CD4-positive, CD25-positive, alpha-beta regulatory T cell (primary cell): ENCODE data around the gene CLTCL1. TPM values are rescaled to one million over a fixed set of nuclear protein-coding genes. Genes with fewer than 3 reads are reported as not detected.
"Not testable (repeated sequence)": the region's sequence is repeated elsewhere in the genome, so short reads cannot be mapped to it uniquely, and the experiment has no call there.

ENCODE experiments used
- ATAC-seq, 2 donors: fragments of 150-1000 bp; cut with Tn5 transposase; one replicate each; pipeline ENCODE4 v1.10.0; 2021; ENCODE audit warnings: low read depth in 2 of 2, moderate number of reproducible peaks in 2 of 2, moderate library complexity in 1 of 2
- DNase-seq, 3 donors: peaks; one replicate each; pipeline versions ENCODE4 v3.0.0 to v3.0.0-alpha.2; 2012 to 2022; ENCODE audit warnings: mixed read lengths in 1 of 3
- H3K27ac ChIP-seq: one replicate; pipeline ENCODE4 v1.7.0; 2013; ENCODE audit warnings: mild to moderate bottlenecking, low read length; ENCODE audit not compliant: insufficient read depth, poor library complexity, severe bottlenecking
- H3K27me3 ChIP-seq: one replicate; pipeline ENCODE4 v1.7.0; 2013; ENCODE audit warnings: low read length; ENCODE audit not compliant: control insufficient read depth, insufficient read depth
- H3K36me3 ChIP-seq: one replicate; pipeline ENCODE4 v1.7.0; 2013; ENCODE audit warnings: mild to moderate bottlenecking, low read length, moderate library complexity; ENCODE audit not compliant: control insufficient read depth, insufficient read depth
- H3K4me1 ChIP-seq: 2 replicates; pipeline ENCODE4 v1.7.0; 2013; ENCODE audit warnings: mild to moderate bottlenecking, low read length; ENCODE audit not compliant: insufficient read depth, control insufficient read depth, poor library complexity, severe bottlenecking
- H3K4me3 ChIP-seq: one replicate; pipeline ENCODE4 v1.7.0; 2013; ENCODE audit warnings: low read depth, mild to moderate bottlenecking, low read length, moderate library complexity
- H3K9me3 ChIP-seq, 2 experiments: 1 replicate in 1 of 2; 2 replicates in 1 of 2; pipeline ENCODE4 v1.7.0; 2013; ENCODE audit warnings: low read length in 2 of 2, mild to moderate bottlenecking in 1 of 2, moderate library complexity in 1 of 2; ENCODE audit not compliant: control insufficient read depth in 2 of 2
- H3K27ac Mint-ChIP-seq, 3 donors: one replicate each; pipeline ENCODE4 v1.8.0; 2020 to 2022; ENCODE audit warnings: mild to moderate bottlenecking in 3 of 3, mixed read lengths in 3 of 3, moderate library complexity in 2 of 3
- H3K27me3 Mint-ChIP-seq: one replicate; pipeline ENCODE4 v1.8.0; 2022; ENCODE audit warnings: mild to moderate bottlenecking, mixed read lengths
- H3K36me3 Mint-ChIP-seq: one replicate; pipeline ENCODE4 v1.8.0; 2020; ENCODE audit warnings: mixed read lengths
- H3K4me1 Mint-ChIP-seq, 4 donors: one replicate each; pipeline ENCODE4 v1.8.0; 2020 to 2022; ENCODE audit warnings: mixed read lengths in 4 of 4, mild to moderate bottlenecking in 1 of 4
- H3K4me3 Mint-ChIP-seq, 4 donors: one replicate each; pipeline ENCODE4 v1.8.0; 2020 to 2022; ENCODE audit warnings: mild to moderate bottlenecking in 4 of 4, mixed read lengths in 4 of 4, moderate library complexity in 3 of 4
- H3K9me3 Mint-ChIP-seq, 7 donors: one replicate each; pipeline ENCODE4 v1.8.0; 2020 to 2022; ENCODE audit warnings: mixed read lengths in 7 of 7, mild to moderate bottlenecking in 3 of 7, moderate library complexity in 2 of 7
- polyA plus RNA-seq, 4 donors: library from polyadenylated mRNA; unstranded; fragments of 300-500 nt; fragmentation: Illumina TruSeq; gene quantifications; one replicate each; pipeline ENCODE4 v1.2.3, GENCODE V29; 2021
- total RNA-seq: library from RNA; stranded (reverse); gene quantifications from one replicate; pipeline ENCODE4 v1.2.3, GENCODE V29; 2022

CLTCL1 gene
- total and polyA plus RNA-seq, 5 donors from 2014 or later, result 0.20 to 0.55 (median 0.34) TPM

DNA sequence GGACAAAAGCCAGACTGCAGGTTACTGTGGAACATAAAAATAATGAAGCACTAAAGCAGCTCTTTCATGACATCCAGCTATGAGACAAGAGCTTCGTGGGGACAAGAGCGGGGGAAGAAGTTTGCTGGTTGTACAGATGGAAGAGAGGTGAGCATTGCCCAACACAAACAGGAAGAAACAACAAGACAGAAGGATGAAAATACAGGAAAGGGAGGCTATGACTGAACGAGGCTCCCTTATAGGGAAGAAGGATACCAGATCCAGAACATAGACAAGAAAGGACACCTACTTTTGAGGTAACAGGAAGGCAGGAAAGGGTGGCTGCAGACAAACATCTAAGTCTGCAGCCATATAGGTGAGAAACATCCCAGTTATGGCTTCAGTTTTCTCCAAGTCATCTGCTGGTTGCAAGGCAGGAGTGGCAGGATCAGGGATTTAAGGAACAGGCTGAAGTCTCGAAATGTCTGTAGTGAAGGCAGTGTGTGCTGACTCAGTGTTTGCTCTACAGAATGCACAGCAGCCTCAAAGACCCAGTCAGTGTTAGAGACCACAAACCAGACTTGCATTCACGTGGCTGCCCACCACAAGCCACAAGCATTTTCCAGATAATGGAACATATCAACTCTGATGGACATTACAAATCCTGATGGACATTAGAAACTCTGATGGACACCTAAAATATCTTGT, 1.9 kb downstream of the CLTCL1 start:
- Histone ChIP-seq H3K36me3 (no peaks in the 10 kb centered on the region), H3K27ac (no peak overlapping the region), H3K4me1 (peaks cover 21% of the 10 kb centered on the region), H3K9me3 (no peaks in the 10 kb centered on the region), H3K27me3 (peaks cover 40% of the 10 kb centered on the region), H3K4me3 (no peak overlapping the region)
- Mint-ChIP-seq H3K27me3 (peaks cover 52% of the 10 kb centered on the region), H3K4me1 (peaks cover 5 to 29% (median 7%) of the 10 kb centered on the region in 4 donors), H3K9me3 (peaks cover 0 to 3% (median 0%) of the 10 kb centered on the region in 7 donors), H3K4me3 (peak overlapping the region in 3 of 4 donors; percentile 81 to 87 (median 86)), H3K36me3 (no peaks in the 10 kb centered on the region), H3K27ac (no peak overlapping the region)
- no peak for DNase-seq
- ATAC-seq, result no peak

DNA sequence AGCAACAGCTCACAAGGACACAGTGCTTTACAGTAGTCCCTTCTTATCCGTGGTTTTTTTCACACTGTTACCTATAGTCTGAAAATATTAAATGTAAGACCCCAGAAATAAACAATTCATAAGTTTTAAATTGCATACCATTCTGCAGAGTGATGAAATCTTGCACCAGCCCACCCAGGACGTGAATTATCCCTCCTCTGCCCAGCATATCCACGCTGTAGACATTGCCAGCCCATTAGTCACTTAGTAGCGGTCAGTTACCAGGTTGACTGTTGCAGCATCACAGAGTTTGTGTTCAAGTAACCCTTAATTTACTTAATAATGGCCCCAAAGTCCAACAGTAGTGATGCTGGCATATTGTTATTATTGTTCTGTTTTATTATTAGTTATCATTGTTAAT, 3.6 kb downstream of the CLTCL1 start:
- DNase-seq (no peak), ATAC-seq (no peak)
- H3K27me3 ChIP-seq, result peaks cover 37% of the 10 kb centered on the region
- Mint-ChIP-seq H3K27me3 (peaks cover 45% of the 10 kb centered on the region), H3K27ac (no peak overlapping the region), H3K4me3 (peak overlapping the region in 1 of 4 donors; percentile 10), H3K4me1 (peaks cover 5 to 28% (median 7%) of the 10 kb centered on the region in 4 donors), H3K36me3 (no peaks in the 10 kb centered on the region), H3K9me3 (peaks cover 0 to 3% (median 0%) of the 10 kb centered on the region in 7 donors)
- no peak overlapping the region for H3K4me3 ChIP-seq
- no peak overlapping the region for H3K27ac ChIP-seq
- peaks cover 21% of the 10 kb centered on the region for H3K4me1 ChIP-seq
- no peaks in the 10 kb centered on the region for H3K9me3 ChIP-seq
- no peaks in the 10 kb centered on the region for H3K36me3 ChIP-seq

DNA sequence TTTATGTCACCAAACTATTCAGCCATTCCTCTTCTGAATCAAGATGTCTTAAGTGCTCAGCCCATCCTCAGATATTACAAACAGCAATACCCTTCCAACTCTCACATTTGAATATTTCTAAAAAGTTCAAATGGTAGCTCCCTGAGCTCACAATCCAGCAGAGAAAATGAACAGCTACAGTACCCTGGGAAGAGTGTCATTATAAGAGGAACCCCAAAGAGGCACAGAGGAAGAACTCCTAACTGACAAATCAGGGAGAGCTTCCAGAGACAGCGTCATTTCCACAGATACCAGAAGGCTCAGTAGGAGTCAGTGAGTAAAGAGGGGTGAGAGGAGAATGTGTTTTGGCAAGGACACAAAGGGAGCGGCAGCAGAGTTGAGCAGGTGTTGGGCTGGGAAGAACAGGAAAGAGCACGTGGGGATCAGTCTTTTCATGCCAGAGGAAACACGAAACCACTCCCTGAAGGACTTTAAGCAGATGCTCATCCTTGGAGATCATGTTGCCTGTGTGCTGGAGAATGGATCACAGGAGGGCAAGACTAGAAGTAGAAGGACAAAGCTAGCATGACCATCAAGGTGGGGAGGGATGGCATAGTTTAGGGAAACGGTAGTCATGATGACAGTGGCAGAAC, 4.3 kb downstream of the CLTCL1 start:
- Mint-ChIP-seq H3K9me3 (peaks cover 0 to 3% (median 0%) of the 10 kb centered on the region in 7 donors), H3K4me3 (peak overlapping the region in 2 of 4 donors; percentile 10 to 51), H3K4me1 (peaks cover 5 to 21% (median 6%) of the 10 kb centered on the region in 4 donors), H3K27ac (no peak overlapping the region), H3K36me3 (no peaks in the 10 kb centered on the region), H3K27me3 (peaks cover 41% of the 10 kb centered on the region)
- Histone ChIP-seq H3K9me3 (no peaks in the 10 kb centered on the region), H3K27me3 (peaks cover 34% of the 10 kb centered on the region), H3K4me1 (peaks cover 15% of the 10 kb centered on the region), H3K4me3 (no peak overlapping the region), H3K36me3 (no peaks in the 10 kb centered on the region), H3K27ac (no peak overlapping the region)
- DNase-seq (no peak), ATAC-seq (no peak)

DNA sequence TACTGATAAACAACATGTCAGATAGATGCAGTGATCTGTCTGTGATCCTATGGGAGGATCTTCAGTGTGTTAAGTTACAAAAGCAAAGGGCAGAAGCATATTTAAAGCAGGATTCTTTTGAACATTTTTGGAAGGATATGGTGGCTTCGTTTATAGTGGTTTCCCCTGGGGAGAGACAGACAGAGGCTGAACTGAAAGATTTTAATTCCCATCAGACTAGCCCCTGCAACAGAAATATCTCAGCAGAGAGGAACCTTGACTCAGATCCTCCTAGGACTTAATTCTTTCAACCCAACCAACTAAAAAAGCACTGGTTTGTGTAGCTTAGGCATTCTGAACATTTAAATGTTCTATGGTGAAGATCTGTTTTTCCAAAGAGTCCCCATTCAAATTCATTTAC, 5.7 kb downstream of the CLTCL1 start:
- Mint-ChIP-seq H3K36me3 (no peaks in the 10 kb centered on the region), H3K4me1 (peaks cover 3 to 15% (median 6%) of the 10 kb centered on the region in 4 donors), H3K9me3 (peaks cover 0 to 3% (median 0%) of the 10 kb centered on the region in 7 donors), H3K27ac (no peak overlapping the region), H3K4me3 (no peak overlapping the region), H3K27me3 (peaks cover 37% of the 10 kb centered on the region)
- H3K36me3 ChIP-seq, result no peaks in the 10 kb centered on the region
- H3K27ac ChIP-seq, result no peak overlapping the region
- no peak overlapping the region for H3K4me3 ChIP-seq
- no peak for ATAC-seq
- peaks cover 33% of the 10 kb centered on the region for H3K27me3 ChIP-seq
- no peaks in the 10 kb centered on the region for H3K9me3 ChIP-seq
- DNase-seq, result no peak
- H3K4me1 ChIP-seq, result peaks cover 5% of the 10 kb centered on the region

DNA sequence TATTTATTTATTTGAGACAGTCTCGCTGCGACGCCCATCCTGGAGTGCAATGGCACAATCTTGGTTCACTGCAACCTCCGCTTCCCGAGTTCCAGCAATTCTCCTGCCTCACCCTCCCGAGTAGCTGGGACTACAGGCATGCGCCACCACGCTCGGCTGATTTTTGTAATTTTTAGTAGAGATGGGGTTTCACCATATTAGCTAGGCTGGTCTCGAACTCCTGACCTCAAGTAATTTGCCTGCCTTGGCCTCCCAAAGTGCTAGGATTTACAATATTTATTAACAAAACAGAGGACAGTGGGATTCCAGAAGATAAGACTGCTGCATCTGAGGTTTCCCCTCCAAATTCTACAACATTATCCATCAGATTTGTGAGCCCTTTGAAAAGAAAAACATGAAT, 12.4 kb downstream of the CLTCL1 start:
- not testable (repeated sequence) for H3K27ac Mint-ChIP-seq, DNase-seq, H3K4me1 Mint-ChIP-seq, H3K27ac ChIP-seq, H3K4me3 ChIP-seq, H3K9me3 Mint-ChIP-seq, H3K9me3 ChIP-seq, ATAC-seq, H3K27me3 ChIP-seq, H3K36me3 Mint-ChIP-seq, H3K4me1 ChIP-seq, H3K36me3 ChIP-seq, H3K4me3 Mint-ChIP-seq
- H3K27me3 Mint-ChIP-seq, result peaks cover 11% of the 10 kb centered on the region

DNA sequence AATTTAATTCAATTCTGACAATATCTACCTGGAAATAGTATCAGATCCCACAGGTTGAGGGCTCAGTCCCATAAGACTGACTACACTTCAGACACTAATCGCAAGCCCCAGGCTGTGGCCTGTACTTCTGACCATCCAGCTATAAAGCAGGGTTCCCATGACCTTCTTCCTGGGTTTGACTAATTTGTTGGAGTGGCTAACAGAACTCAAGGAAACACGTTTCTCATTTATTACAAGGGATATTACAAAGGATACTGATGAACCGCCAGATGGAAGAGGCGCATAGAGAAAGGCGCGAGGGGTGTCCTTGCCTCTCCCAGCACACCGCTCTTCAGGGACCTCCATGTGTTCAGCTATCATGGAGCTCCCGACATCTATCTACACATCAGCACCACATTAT, 13.7 kb downstream of the CLTCL1 start:
- Mint-ChIP-seq H3K4me3 (no peak overlapping the region), H3K27ac (no peak overlapping the region), H3K27me3 (peaks cover 21% of the 10 kb centered on the region), H3K9me3 (peaks cover 0 to 2% (median 0%) of the 10 kb centered on the region in 7 donors), H3K36me3 (no peaks in the 10 kb centered on the region), H3K4me1 (no peaks in the 10 kb centered on the region)
- no peaks in the 10 kb centered on the region for H3K4me1 ChIP-seq
- H3K27me3 ChIP-seq, result peaks cover 2% of the 10 kb centered on the region
- no peak overlapping the region for H3K27ac ChIP-seq
- DNase-seq, result no peak
- no peak for ATAC-seq
- H3K36me3 ChIP-seq, result no peaks in the 10 kb centered on the region
- H3K4me3 ChIP-seq, result no peak overlapping the region
- no peaks in the 10 kb centered on the region for H3K9me3 ChIP-seq

DNA sequence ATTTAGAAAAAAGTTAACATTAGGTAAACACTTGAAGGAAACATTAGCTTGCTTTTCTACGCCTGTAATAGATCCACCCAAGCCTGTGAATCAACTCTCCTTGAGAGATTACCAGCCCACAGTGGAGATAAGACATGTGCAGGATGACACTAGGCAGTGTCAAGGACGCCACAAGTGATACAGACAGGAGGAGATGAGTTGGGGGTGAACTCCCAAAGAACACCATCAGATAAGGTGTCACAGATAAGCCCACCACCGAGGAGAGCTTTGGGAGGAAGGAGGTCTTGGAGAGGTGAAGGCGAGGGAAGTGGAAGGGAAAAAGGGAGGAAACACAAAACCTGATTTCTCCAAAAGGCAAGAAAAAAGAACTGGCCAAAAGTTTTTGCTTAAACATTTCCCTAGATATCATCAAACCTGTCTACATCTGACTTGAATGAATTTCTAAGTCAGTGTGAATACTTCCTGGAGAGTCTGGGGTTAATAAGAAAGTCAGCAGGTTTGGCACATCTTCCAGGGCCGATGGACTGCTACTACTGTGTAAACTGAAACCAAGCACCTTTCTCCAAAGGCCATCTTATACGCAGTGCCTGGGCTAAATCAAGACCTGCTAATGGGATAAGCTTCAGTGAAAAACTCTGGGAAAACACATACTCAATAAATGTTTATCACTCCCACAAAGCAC, 15.5 kb downstream of the CLTCL1 start:
- H3K36me3 ChIP-seq, result no peaks in the 10 kb centered on the region
- no peaks in the 10 kb centered on the region for H3K36me3 Mint-ChIP-seq
- H3K9me3 Mint-ChIP-seq, result peaks cover 0 to 3% (median 0%) of the 10 kb centered on the region in 7 donors
- H3K27ac Mint-ChIP-seq, result no peak overlapping the region
- peaks cover 18% of the 10 kb centered on the region for H3K27me3 Mint-ChIP-seq
- H3K9me3 ChIP-seq, result no peaks in the 10 kb centered on the region
- H3K27ac ChIP-seq, result no peak overlapping the region
- no peak overlapping the region for H3K4me3 Mint-ChIP-seq
- no peak for ATAC-seq
- no peaks in the 10 kb centered on the region for H3K4me1 ChIP-seq
- peaks cover 2% of the 10 kb centered on the region for H3K27me3 ChIP-seq
- H3K4me3 ChIP-seq, result no peak overlapping the region
- H3K4me1 Mint-ChIP-seq, result no peaks in the 10 kb centered on the region
- no peak for DNase-seq
